Measurements from ENCODE around the gene PACRG.

DNA sequence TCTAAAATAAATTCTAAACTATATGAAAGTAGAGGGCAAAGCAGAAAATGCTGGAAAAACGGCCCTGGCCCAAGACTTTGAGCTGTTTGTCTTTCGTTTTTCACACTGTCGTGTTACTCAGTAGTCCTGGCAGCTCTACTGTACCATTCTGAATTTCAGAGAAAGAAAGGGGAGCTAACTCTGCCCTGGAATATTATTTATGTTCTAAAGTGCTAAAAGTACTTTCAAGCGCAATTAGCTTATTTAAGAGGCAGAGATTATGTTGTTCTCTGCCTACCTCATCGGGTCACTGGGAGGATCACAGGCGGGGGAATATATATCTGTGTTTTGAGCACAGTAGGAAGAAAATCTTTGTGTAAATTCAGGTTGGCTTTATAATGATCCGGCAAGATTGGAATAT lies 534.3 kb downstream of the PACRG start:
- TF ChIP-seq KDM1A (IDR thresholded peaks at IDR 0.05; ENCODE audit: borderline replicate concordance, low read length) (no peak), JUN (IDR thresholded peaks at IDR 0.05; ENCODE audit: low read depth, low read length) (no peak), SP4 (IDR thresholded peaks at IDR 0.05; ENCODE audit: low read length) (no peak), CHD1 (IDR thresholded peaks at IDR 0.05; ENCODE audit: low read depth, low read length) (no peak), POLR2A (IDR thresholded peaks at IDR 0.05; ENCODE audit: control extremely low read depth in 1 of 2, low read depth in 2 of 2, low read length in 2 of 2) (no peak), TCF12 (IDR thresholded peaks at IDR 0.05; ENCODE audit: low read depth, low read length) (no peak), ASH2L (IDR thresholded peaks at IDR 0.05; ENCODE audit: low read length) (no peak), TEAD4 (IDR thresholded peaks at IDR 0.05; ENCODE audit: low read depth, low read length) (no peak)
- TF ChIP-seq, protein P1, sequence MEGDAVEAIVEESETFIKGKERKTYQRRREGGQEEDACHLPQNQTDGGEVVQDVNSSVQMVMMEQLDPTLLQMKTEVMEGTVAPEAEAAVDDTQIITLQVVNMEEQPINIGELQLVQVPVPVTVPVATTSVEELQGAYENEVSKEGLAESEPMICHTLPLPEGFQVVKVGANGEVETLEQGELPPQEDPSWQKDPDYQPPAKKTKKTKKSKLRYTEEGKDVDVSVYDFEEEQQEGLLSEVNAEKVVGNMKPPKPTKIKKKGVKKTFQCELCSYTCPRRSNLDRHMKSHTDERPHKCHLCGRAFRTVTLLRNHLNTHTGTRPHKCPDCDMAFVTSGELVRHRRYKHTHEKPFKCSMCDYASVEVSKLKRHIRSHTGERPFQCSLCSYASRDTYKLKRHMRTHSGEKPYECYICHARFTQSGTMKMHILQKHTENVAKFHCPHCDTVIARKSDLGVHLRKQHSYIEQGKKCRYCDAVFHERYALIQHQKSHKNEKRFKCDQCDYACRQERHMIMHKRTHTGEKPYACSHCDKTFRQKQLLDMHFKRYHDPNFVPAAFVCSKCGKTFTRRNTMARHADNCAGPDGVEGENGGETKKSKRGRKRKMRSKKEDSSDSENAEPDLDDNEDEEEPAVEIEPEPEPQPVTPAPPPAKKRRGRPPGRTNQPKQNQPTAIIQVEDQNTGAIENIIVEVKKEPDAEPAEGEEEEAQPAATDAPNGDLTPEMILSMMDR (IDR thresholded peaks at IDR 0.05; ENCODE audit: control extremely low read depth in 1 of 3, insufficient read depth in 1 of 3, low read depth in 1 of 3, low read length in 3 of 3) = no peak
